Measurements from ENCODE around the gene KXD1.

Gene KXD1

GRCh38 chr19:18607226-18608101 is 49.8 kb downstream of the KXD1 start:
- DNase-seq (ENCODE audit: low read depth): no peak
- no peak overlapping the region for H3K4me3 ChIP-seq (ENCODE audit: low read depth, low read length)
- no peak for TF ChIP-seq CTCF (conservative IDR thresholded peaks at IDR 0.05; ENCODE audit: low read depth, low read length)

- TF ChIP-seq CTCF (conservative IDR thresholded peaks at IDR 0.05; ENCODE audit: low read depth, low read length): no peak
- no peak overlapping the region for H3K4me3 ChIP-seq (ENCODE audit: low read depth, low read length)
Measured at GRCh38 chr19:18608102-18608804, 50.6 kb downstream of the KXD1 start.

GRCh38 chr19:18608805-18609716 is 51.4 kb downstream of the KXD1 start:
- no peak for DNase-seq (ENCODE audit: low read depth)
- no peak overlapping the region for H3K4me3 ChIP-seq (ENCODE audit: low read depth, low read length)
- no peak for TF ChIP-seq CTCF (conservative IDR thresholded peaks at IDR 0.05; ENCODE audit: low read depth, low read length)

More at GRCh38 chr19:18608102-18608804, 50.6 kb downstream of the KXD1 start:
- no peak for DNase-seq (ENCODE audit: low read depth)

DNA sequence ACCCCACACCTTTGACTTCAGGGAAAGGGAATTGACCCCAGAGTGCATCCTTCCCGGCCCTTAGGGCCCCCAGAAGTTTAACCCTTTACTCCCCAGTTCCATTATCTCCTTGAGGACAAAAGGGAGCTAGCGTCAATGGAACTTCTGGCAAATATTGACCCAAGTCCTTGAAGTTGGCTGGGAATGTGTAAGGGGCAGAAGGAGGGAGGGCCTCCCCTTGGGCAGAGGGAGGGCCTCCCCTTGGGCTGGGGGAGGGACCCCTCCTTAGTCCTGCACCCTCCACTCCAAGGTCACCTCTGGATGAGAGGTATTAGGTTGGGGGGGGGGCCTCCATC is 52.0 kb downstream of the KXD1 start:
- no peak overlapping the region for H3K4me3 ChIP-seq (ENCODE audit: low read depth, low read length)
- TF ChIP-seq CTCF (conservative IDR thresholded peaks at IDR 0.05; ENCODE audit: low read depth, low read length): no peak
- DNase-seq (ENCODE audit: low read depth): no peak

- DNase-seq (ENCODE audit: low read depth): no peak
- no peak overlapping the region for H3K4me3 ChIP-seq (ENCODE audit: low read depth, low read length)
- TF ChIP-seq CTCF (conservative IDR thresholded peaks at IDR 0.05; ENCODE audit: low read depth, low read length): no peak
Measured at GRCh38 chr19:18610245-18610555, 52.5 kb downstream of the KXD1 start.

GRCh38 chr19:18610556-18611326 is 53.1 kb downstream of the KXD1 start:
- H3K4me3 ChIP-seq (ENCODE audit: low read depth, low read length): no peak overlapping the region
- no peak for DNase-seq (ENCODE audit: low read depth)
- no peak for TF ChIP-seq CTCF (conservative IDR thresholded peaks at IDR 0.05; ENCODE audit: low read depth, low read length)
